ENCODE data around the gene ERFE. TPM values are rescaled to one million over a fixed set of nuclear protein-coding genes. Genes with fewer than 3 reads are reported as not detected.

ERFE gene
- total and polyA plus RNA-seq, 8 donors: 0.13 to 1.1 (median 0.82) TPM; not detected in 4

- intact Hi-C loops (cut with DNase I; ENCODE audit: low total_unique reads): no loop called here
- Histone ChIP-seq H3K4me1 (peaks cover 0 to 21% (median 11%) of the 10 kb centered on the region in 4 donors), H3K9me3 (no peaks in the 10 kb centered on the region), H3K27ac (no peak overlapping the region), H3K36me3 (no peaks in the 10 kb centered on the region), H3K27me3 (peaks cover 0 to 23% (median 3%) of the 10 kb centered on the region in 3 donors), H3K4me3 (no peak overlapping the region)
- no peak for DNase-seq
- WGBS, 5 donors: 84 to 94% (median 93%) methylated on average over 18 to 19 of the region's 19 CpGs
- no peak for TF ChIP-seq EP300 (IDR thresholded peaks at IDR 0.05)
- TF ChIP-seq CTCF (IDR thresholded peaks at IDR 0.05): no peak
- TF ChIP-seq POLR2AphosphoS5 (IDR thresholded peaks at IDR 0.05): no peak
- TF ChIP-seq POLR2A (IDR thresholded peaks at IDR 0.05): no peak
These were observed 34.2 kb upstream of the ERFE start for GRCh38 chr2:238124488-238125126.

GRCh38 chr2:238125127-238125885 lies 33.5 kb upstream of the ERFE start:
- no peak overlapping the region for H3K27ac ChIP-seq
- TF ChIP-seq EP300 (IDR thresholded peaks at IDR 0.05) (no peak), POLR2AphosphoS5 (IDR thresholded peaks at IDR 0.05) (no peak), POLR2A (IDR thresholded peaks at IDR 0.05) (no peak), CTCF (IDR thresholded peaks at IDR 0.05) (no peak)
- intact Hi-C loops (cut with DNase I; ENCODE audit: low total_unique reads): no loop called here
- H3K4me1 ChIP-seq: peaks cover 0 to 14% (median 9%) of the 10 kb centered on the region in 4 donors
- DNase-seq: no peak
- no peak overlapping the region for H3K4me3 ChIP-seq
- H3K36me3 ChIP-seq: no peaks in the 10 kb centered on the region
- WGBS, 5 donors: 87 to 90% (median 88%) methylated on average over 14 to 20 of the region's 20 CpGs
- H3K9me3 ChIP-seq: no peaks in the 10 kb centered on the region
- peaks cover 0 to 17% (median 3%) of the 10 kb centered on the region in 3 donors for H3K27me3 ChIP-seq

- 60 to 100% (median 95%) methylated on average over 2 of the region's 2 CpGs for WGBS, 5 donors
- intact Hi-C loops (cut with DNase I; ENCODE audit: low total_unique reads): no loop called here
- no peak for DNase-seq
- peaks cover 0 to 11% (median 7%) of the 10 kb centered on the region in 4 donors for H3K4me1 ChIP-seq
- TF ChIP-seq POLR2AphosphoS5 (IDR thresholded peaks at IDR 0.05) (no peak), CTCF (IDR thresholded peaks at IDR 0.05) (no peak), POLR2A (IDR thresholded peaks at IDR 0.05) (peak in 1 of 4 donors; percentile 41), EP300 (IDR thresholded peaks at IDR 0.05) (no peak)
- no peaks in the 10 kb centered on the region for H3K36me3 ChIP-seq
- H3K4me3 ChIP-seq: no peak overlapping the region
- no peaks in the 10 kb centered on the region for H3K9me3 ChIP-seq
- peaks cover 0 to 6% (median 0%) of the 10 kb centered on the region in 3 donors for H3K27me3 ChIP-seq
- no peak overlapping the region for H3K27ac ChIP-seq
These were observed 32.4 kb upstream of the ERFE start for GRCh38 chr2:238126338-238126737.

GRCh38 chr2:238126775-238127164 lies 32.0 kb upstream of the ERFE start:
- Histone ChIP-seq H3K27me3 (peaks cover 0 to 2% (median 0%) of the 10 kb centered on the region in 3 donors), H3K27ac (no peak overlapping the region), H3K4me3 (no peak overlapping the region), H3K4me1 (peaks cover 0 to 11% (median 7%) of the 10 kb centered on the region in 4 donors), H3K9me3 (no peaks in the 10 kb centered on the region), H3K36me3 (no peaks in the 10 kb centered on the region)
- DNase-seq: no peak
- TF ChIP-seq EP300 (IDR thresholded peaks at IDR 0.05) (no peak), CTCF (IDR thresholded peaks at IDR 0.05) (no peak), POLR2AphosphoS5 (IDR thresholded peaks at IDR 0.05) (no peak), POLR2A (IDR thresholded peaks at IDR 0.05) (no peak)
- WGBS, 5 donors: 84 to 93% (median 91%) methylated on average over 2 of the region's 2 CpGs
- intact Hi-C loops (cut with DNase I; ENCODE audit: low total_unique reads): no loop called here

All from stomach (tissue), 9 donors.